ENCODE data around the gene CDC14B.

GRCh38 chr9:96612105-96612965, 7.3 kb downstream of the CDC14B start:
- TF ChIP-seq CTCF (IDR thresholded peaks at IDR 0.05), result no peak
- TF ChIP-seq POLR2A (IDR thresholded peaks at IDR 0.05), result peak; percentile 90
